Lower leg skin (tissue), 4 donors: ENCODE results near the gene GEMIN7. TPM values are rescaled to one million over a fixed set of nuclear protein-coding genes. Genes with fewer than 3 reads are reported as not detected.

ENCODE experiments used
- DNase-seq, 2 donors: peaks; one replicate each; pipeline ENCODE4 v3.0.0-alpha.2; 2019; ENCODE audit warnings: low spot score in 2 of 2
- H3K4me3 ChIP-seq: fragments of 200-600 bp; sonication (generic); 2 replicates; pipeline ENCODE4 v1.5.1; 2017; ENCODE audit warnings: mild to moderate bottlenecking, low read depth; ENCODE audit not compliant: poor library complexity, severe bottlenecking
- POLR2A ChIP-seq, 2 donors: fragments of 450-650 bp; IDR thresholded peaks; one replicate each; pipeline ENCODE4 v1.6.1; 2016 to 2017; ENCODE audit warnings: antibody characterized with exemption in 2 of 2, mild to moderate bottlenecking in 1 of 2, moderate library complexity in 1 of 2
- WGBS, 2 donors: methylation state at CpG; one replicate each; pipeline ENCODE4 v1.1.5; 2018; 5-methylcytosine and 5-hydroxymethylcytosine counted together
- intact Hi-C: fragments of 100-400 bp; cut with DNase I; formaldehyde crosslinking; loops from one replicate; pipeline ENCODE4 v1.15.0; 2023; ENCODE audit warnings: low total_unique reads
- total RNA-seq, 4 donors: library from RNA; depleted of rRNA; stranded (reverse); fragments of >200 nt; gene quantifications; one replicate each; pipeline ENCODE4 v1.1.0, GENCODE V29; 2016
- TF ChIP-seq, protein P1 (sequence below), 3 donors: fragments of 450-650 bp; IDR thresholded peaks; one replicate each; pipeline ENCODE4 v1.5.1; 2016; ENCODE audit warnings: antibody characterized with exemption in 3 of 3, mild to moderate bottlenecking in 3 of 3, moderate library complexity in 2 of 3

Gene GEMIN7
- total RNA-seq, 4 donors from 2014 or later = 11.8 to 24.9 (median 21.5) TPM

DNA sequence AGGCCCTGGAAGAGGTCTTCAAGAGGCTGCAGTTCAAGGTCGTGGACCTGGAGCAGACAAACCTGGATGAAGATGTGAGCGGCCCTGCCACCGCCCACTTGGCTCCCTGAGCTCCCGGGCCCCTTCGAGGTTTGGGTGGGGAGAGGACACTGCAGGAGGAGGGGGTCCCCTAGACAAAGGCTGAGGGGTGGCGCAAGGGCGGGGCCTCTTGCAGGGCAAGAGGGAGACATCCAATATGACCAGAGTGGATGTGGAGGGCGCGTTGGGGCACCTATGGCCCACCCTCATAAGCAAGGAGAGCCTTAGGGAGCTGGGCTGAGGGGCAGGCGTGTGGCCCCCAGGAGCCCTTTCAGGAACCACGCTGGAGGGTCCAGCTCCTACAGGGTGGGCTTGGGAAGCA is 61.5 kb downstream of the GEMIN7 start:
- intact Hi-C loops = no loop called here
- no peak for DNase-seq
- TF ChIP-seq POLR2A (IDR thresholded peaks at IDR 0.05) = no peak
- TF ChIP-seq, protein P1, sequence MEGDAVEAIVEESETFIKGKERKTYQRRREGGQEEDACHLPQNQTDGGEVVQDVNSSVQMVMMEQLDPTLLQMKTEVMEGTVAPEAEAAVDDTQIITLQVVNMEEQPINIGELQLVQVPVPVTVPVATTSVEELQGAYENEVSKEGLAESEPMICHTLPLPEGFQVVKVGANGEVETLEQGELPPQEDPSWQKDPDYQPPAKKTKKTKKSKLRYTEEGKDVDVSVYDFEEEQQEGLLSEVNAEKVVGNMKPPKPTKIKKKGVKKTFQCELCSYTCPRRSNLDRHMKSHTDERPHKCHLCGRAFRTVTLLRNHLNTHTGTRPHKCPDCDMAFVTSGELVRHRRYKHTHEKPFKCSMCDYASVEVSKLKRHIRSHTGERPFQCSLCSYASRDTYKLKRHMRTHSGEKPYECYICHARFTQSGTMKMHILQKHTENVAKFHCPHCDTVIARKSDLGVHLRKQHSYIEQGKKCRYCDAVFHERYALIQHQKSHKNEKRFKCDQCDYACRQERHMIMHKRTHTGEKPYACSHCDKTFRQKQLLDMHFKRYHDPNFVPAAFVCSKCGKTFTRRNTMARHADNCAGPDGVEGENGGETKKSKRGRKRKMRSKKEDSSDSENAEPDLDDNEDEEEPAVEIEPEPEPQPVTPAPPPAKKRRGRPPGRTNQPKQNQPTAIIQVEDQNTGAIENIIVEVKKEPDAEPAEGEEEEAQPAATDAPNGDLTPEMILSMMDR (IDR thresholded peaks at IDR 0.05) = no peak
- WGBS, 2 donors = 85 to 92% methylated on average over 8 to 9 of the region's 11 CpGs
- H3K4me3 ChIP-seq = no peak overlapping the region

Other genes starting within 250 kb of the GEMIN7 start
- gene NECTIN2, start 233.0 kb upstream of the GEMIN7 start, total RNA-seq = 10 to 100 TPM; 75.2 to 91.1 (median 82.4) TPM
- 10 to 100 TPM; 32.5 to 52.3 (median 46.4) TPM for gene TOMM40, start 188.0 kb upstream of the GEMIN7 start, total RNA-seq
- 100 to 1,000 TPM; 511 to 997 (median 747) TPM for gene APOE, start 173.5 kb upstream of the GEMIN7 start, total RNA-seq
- gene APOC1, start 164.7 kb upstream of the GEMIN7 start, total RNA-seq = 10 to 100 TPM; 17.1 to 35.5 (median 28.8) TPM
- not detected for gene APOC4, start 137.0 kb upstream of the GEMIN7 start, total RNA-seq
- 1 to 10 TPM; 1.6 to 4.3 (median 2.8) TPM for gene APOC2, start 133.2 kb upstream of the GEMIN7 start, total RNA-seq
- 100 to 1,000 TPM in 1 of 4 donors, 10 to 100 TPM in 3; 78.5 to 103 (median 94.2) TPM for gene CLPTM1, start 123.9 kb upstream of the GEMIN7 start, total RNA-seq
- 10 to 100 TPM in 3 of 4 donors, 1 to 10 TPM in 1; 8.1 to 15.1 (median 11.7) TPM for gene RELB, start 77.8 kb upstream of the GEMIN7 start, total RNA-seq
- gene CLASRP, start 40.2 kb upstream of the GEMIN7 start, total RNA-seq = 100 to 1,000 TPM in 2 of 4 donors, 10 to 100 TPM in 2; 59.9 to 207 (median 128) TPM
- 1 to 10 TPM; 2.4 to 7.8 (median 4.8) TPM for gene ZNF296, start 2.8 kb upstream of the GEMIN7 start, total RNA-seq
- 10 to 100 TPM; 37.4 to 55.2 (median 52.1) TPM for gene PPP1R37, start 13.9 kb downstream of the GEMIN7 start, total RNA-seq
- gene NKPD1, start 81.7 kb downstream of the GEMIN7 start, total RNA-seq = 100 to 1,000 TPM in 1 of 4 donors, 10 to 100 TPM in 3; 42.0 to 100 (median 51.4) TPM
- gene TRAPPC6A, start 99.0 kb downstream of the GEMIN7 start, total RNA-seq = 10 to 100 TPM; 36.0 to 52.3 (median 47.9) TPM
- gene BLOC1S3, start 99.5 kb downstream of the GEMIN7 start, total RNA-seq = 10 to 100 TPM; 26.6 to 65.1 (median 31.4) TPM
- gene EXOC3L2, start 166.1 kb downstream of the GEMIN7 start, total RNA-seq = 1 to 10 TPM; 1.2 to 4.5 (median 1.6) TPM
- gene MARK4, start 172.0 kb downstream of the GEMIN7 start, total RNA-seq = 10 to 100 TPM; 28.4 to 42.8 (median 35.3) TPM
- gene CKM, start 243.6 kb downstream of the GEMIN7 start, total RNA-seq = 1 to 10 TPM in 2 of 4 donors, under 1 TPM in 1, not detected in 1; 0.13 to 2.9 (median 1.3) TPM